K562 (cell line): Measurements from ENCODE around the gene CCDC148.

ENCODE experiments used
- CTCF ChIP-seq, 3 experiments: IDR thresholded peaks in 2 of 3; conservative IDR thresholded peaks in 1 of 3; 2 replicates each; pipeline ENCODE4 v1.5.1; 2011 to 2012; ENCODE audit warnings: low read length in 3 of 3, mild to moderate bottlenecking in 3 of 3, control low read depth in 2 of 3, improper control_type of control experiment in 1 of 3, inconsistent platforms in 1 of 3, low read depth in 1 of 3, mixed read lengths in 1 of 3, moderate library complexity in 1 of 3; ENCODE audit not compliant: insufficient read depth in 2 of 3
- FOXK2 ChIP-seq, 2 experiments: fragments of 450-650 bp; IDR thresholded peaks in 1 of 2; conservative IDR thresholded peaks in 1 of 2; 2 replicates each; pipeline ENCODE4 v1.6.1; 2016; ENCODE audit warnings: low read depth in 2 of 2, mild to moderate bottlenecking in 1 of 2
- KAT2B ChIP-seq: IDR thresholded peaks from one replicate; pipeline ENCODE4 v1.6.1; 2012; ENCODE audit warnings: low read depth, mild to moderate bottlenecking, control low read depth, inconsistent platforms, low read length, moderate library complexity
- LARP7 ChIP-seq: fragments of 450-650 bp; IDR thresholded peaks from 2 replicates; pipeline ENCODE4 v1.6.1; 2016
- MCM5 ChIP-seq: fragments of 450-650 bp; IDR thresholded peaks from 2 replicates; pipeline ENCODE4 v1.6.1; 2016; ENCODE audit warnings: low read depth
- TBP ChIP-seq: optimal IDR thresholded peaks from 2 replicates; pipeline ENCODE3; 2011; ENCODE audit warnings: low read depth, low read length, improper control_type of control experiment
- TOE1 ChIP-seq, 2 experiments: fragments of 450-650 bp in 1 of 2; sonication (generic) in 1 of 2; formaldehyde crosslinking in 1 of 2; IDR thresholded peaks; 2 replicates each; pipeline versions ENCODE4 v1.7.1 to v1.8.0; 2016 to 2022; ENCODE audit warnings: borderline replicate concordance in 2 of 2, mild to moderate bottlenecking in 2 of 2, antibody characterized with exemption in 1 of 2, inconsistent platforms in 1 of 2, low read depth in 1 of 2, missing genetic modification reagents in 1 of 2, moderate library complexity in 1 of 2
- ZNF561 ChIP-seq: fragments of 450-650 bp; formaldehyde crosslinking; conservative IDR thresholded peaks from 2 replicates; pipeline ENCODE4 v1.4.0; 2020; ENCODE audit warnings: mild to moderate bottlenecking, moderate library complexity
- ZSCAN29 ChIP-seq: fragments of 450-650 bp; IDR thresholded peaks from 2 replicates; pipeline ENCODE4 v1.6.1; 2017

DNA sequence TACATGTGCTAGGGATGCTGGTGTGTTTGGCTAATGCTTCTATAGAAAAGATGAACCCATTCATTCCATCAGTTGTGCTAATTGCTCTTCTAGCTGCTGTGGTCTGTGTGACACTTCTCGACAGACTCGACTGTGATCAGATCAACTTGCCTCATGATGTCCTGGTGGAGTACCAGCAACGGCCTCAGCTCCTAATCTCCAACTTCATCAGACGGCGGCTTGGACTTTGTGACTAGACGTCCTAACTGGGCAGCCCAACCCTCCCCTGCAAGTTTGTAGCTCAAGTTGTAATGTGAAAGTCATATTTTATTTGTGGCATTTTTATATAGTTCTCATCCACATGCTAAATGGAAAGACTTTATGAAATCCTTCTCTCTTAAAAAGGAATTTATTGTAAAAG, 321.9 kb downstream of the CCDC148 start:
- no peak for TF ChIP-seq LARP7
- no peak for TF ChIP-seq TBP
- TF ChIP-seq MCM5 = no peak
- no peak for TF ChIP-seq ZSCAN29
- no peak for TF ChIP-seq KAT2B
- no peak for TF ChIP-seq CTCF (IDR thresholded peaks at IDR 0.05 in 2 of 3, conservative IDR thresholded peaks at IDR 0.05 in 1 of 3; ENCODE audit: insufficient read depth in 2 of 3, low read depth in 1 of 3, low read length in 3 of 3)
- TF ChIP-seq TOE1 (IDR thresholded peaks at IDR 0.05; ENCODE audit: borderline replicate concordance) = no peak
- no peak for TF ChIP-seq TOE1 (CRISPR knock-in tag; IDR thresholded peaks at IDR 0.05; ENCODE audit: borderline replicate concordance, low read depth)
- TF ChIP-seq ZNF561 (CRISPR knock-in tag) = no peak
- no peak for TF ChIP-seq FOXK2 (conservative IDR thresholded peaks at IDR 0.05 in 1 of 2, IDR thresholded peaks at IDR 0.05 in 1 of 2; ENCODE audit: low read depth in 2 of 2)
